ENCODE measurements around the gene HASPIN.

HASPIN gene

DNA sequence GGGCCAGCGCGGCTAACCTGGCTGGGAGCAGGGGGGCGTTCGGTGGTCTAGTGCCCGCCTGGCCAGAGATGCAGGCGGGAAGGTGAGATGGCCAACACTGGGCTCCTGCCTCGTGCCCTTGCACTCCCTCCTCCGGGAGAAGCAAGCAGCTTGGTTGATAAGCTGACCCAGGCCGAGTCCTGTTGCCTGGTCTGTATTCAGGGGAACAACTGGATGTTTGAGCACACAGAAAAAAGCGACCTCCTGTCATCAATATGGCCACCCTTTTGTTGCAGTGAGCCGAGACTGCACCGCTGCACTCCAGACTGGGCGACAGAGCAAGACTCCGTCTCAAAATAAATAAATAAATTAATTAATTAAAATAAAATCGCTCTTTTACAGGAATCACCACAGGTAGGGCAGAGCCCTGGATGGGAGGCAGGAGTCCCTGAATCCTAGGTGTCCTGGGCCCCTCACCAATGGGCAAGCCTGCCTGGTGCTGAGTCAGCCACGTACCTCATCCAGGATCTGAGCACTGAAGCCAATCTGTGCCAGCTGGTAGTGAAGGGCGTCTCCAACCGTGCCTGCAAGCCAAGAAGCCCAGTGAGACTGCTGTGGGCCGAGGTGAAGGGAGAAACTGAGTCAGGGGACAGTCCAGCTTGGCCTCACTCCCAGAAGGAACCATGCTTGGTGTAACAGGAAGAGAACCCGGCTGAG, 31.8 kb downstream of the HASPIN start:
- ChIA-PET CTCF (interaction anchor here (1.6 to 1.8 kb wide), 2 partner anchors 18 to 71 kb away, joined by 5 to 10 read pairs; no protein-coding TSS in a partner anchor), POLR2A (no interaction called here)
- no peak for DNase-seq (ENCODE audit: low read depth, low spot score)
- no peak overlapping the region for H3K4me3 ChIP-seq (ENCODE audit: low read depth, low read length)
- TF ChIP-seq, protein P1, sequence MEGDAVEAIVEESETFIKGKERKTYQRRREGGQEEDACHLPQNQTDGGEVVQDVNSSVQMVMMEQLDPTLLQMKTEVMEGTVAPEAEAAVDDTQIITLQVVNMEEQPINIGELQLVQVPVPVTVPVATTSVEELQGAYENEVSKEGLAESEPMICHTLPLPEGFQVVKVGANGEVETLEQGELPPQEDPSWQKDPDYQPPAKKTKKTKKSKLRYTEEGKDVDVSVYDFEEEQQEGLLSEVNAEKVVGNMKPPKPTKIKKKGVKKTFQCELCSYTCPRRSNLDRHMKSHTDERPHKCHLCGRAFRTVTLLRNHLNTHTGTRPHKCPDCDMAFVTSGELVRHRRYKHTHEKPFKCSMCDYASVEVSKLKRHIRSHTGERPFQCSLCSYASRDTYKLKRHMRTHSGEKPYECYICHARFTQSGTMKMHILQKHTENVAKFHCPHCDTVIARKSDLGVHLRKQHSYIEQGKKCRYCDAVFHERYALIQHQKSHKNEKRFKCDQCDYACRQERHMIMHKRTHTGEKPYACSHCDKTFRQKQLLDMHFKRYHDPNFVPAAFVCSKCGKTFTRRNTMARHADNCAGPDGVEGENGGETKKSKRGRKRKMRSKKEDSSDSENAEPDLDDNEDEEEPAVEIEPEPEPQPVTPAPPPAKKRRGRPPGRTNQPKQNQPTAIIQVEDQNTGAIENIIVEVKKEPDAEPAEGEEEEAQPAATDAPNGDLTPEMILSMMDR (IDR thresholded peaks at IDR 0.05; ENCODE audit: insufficient read depth, low read length, missing control alignments) = no peak

DNA sequence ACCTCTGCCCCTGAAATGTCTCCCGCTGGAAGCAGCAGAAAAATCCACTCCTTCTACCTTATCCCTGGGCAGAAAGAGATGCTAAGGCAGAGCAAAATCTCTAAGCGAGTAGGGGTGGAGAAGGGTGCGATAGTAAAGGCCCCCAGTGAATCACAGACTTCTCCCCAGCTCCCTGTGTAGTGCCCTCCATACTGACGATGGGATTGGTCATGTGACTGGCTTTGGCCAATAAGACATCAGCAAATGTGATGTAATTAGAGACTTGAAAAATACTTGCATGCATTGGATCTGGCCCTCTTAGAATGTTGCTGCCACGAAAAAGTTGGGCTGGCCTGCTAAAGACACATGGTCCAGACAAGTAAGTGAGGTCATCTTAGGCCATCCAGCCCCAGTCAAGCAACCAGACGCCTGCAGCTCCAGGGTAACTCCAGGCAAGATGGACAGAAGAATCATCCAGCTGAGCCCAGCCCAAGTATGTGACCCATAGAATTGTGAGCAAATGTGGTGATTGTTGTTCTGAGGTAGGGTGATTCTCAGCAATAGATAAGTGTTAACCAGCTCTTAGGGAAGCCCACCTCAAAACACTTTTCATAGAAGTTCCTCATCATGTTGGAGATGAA, 36.0 kb downstream of the HASPIN start:
- TF ChIP-seq, protein P1 (IDR thresholded peaks at IDR 0.05; ENCODE audit: insufficient read depth, low read length, missing control alignments) = no peak
- DNase-seq (ENCODE audit: low read depth, low spot score) = no peak
- ChIA-PET POLR2A (no interaction called here), CTCF (interaction anchor here (1.3 to 2.7 kb wide), 3 partner anchors 22 to 87 kb away, joined by 4 to 13 read pairs (median 10); partner anchors contain the start of gene NCBP3)
- no peak overlapping the region for H3K4me3 ChIP-seq (ENCODE audit: low read depth, low read length)

DNA sequence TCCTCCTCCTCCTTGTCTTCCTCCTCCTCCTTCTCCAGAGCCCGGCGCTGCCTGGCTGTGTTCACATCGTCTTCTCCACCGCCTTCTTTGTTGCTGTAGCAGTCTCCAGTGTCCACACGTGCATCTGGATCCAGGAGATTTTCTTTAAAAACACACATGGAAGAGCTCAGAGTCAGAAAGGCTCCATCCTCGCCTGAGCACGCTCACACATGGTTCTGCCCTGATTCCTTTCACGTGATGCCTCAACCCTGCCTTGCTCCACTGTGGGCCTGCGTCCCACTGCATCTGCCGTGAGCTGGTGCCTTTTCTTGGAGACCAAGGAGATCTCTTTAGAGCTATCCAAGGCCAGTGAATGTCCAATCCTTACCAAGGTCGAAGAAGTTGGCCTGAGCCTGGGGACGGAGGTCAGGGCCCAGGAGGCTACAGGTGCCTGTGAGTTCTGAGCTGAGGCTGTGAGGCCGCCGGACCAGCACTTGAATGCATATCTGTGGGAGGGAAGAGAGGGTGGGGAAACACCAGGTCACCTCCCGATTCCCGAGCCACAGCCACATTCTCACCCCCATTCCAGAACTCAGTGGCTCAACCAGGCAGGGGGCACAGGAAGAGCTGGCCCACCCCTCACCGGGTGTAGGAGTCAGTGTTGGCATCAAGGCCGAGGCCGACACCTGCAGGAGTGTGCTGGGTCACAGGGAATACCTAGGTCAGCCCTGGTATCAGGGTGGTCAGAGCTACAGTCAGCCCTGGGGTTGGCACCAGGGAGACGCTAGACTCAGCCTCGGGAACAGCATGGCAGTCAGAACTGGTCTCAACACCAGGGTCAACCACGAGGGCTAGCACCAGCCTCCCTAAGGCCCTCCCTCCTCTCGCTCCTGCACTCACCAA, 37.6 kb downstream of the HASPIN start:
- CTCF ChIA-PET = interaction anchor here (0.6 to 2.6 kb wide), 5 partner anchors 23 to 555 kb away, joined by 3 to 13 read pairs (median 4); partner anchors contain the start of gene NCBP3
- no peak overlapping the region for H3K4me3 ChIP-seq (ENCODE audit: low read depth, low read length)
- TF ChIP-seq, protein P1 (IDR thresholded peaks at IDR 0.05; ENCODE audit: insufficient read depth, low read length, missing control alignments) = no peak
- no peak for DNase-seq (ENCODE audit: low read depth, low spot score)
- POLR2A ChIA-PET = interaction anchor here (0.6 kb wide), 1 partner anchor 30 kb away, joined by 3 read pairs; no protein-coding TSS in a partner anchor

DNA sequence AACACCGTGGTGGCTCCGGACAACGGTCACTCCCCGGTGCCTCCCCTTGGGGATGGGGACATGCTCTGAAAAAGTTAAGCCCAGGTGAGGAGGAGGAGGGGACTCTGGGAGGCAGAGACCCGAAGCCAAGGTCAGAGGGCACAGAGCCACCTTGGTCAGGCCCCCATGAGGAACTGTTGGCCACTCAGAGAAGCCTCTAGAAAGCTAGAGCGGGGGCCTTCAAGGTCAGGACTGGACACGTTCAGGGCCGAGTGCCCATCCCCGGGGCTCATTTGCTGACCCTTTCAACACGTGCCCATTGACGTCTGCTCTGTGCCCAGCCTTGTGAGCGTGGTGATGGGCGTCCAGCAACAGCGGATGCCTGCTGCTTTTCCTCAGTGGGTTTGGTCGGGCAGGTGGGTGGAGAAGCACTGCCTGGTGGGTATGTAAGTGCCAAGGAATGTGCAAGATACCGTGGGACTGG, 38.2 kb downstream of the HASPIN start:
- CTCF ChIA-PET = interaction anchor here (0.9 to 2.6 kb wide), 2 partner anchors 24 to 84 kb away, joined by 3 to 13 read pairs; partner anchors contain the start of gene NCBP3
- DNase-seq (ENCODE audit: low read depth, low spot score) = no peak
- no peak overlapping the region for H3K4me3 ChIP-seq (ENCODE audit: low read depth, low read length)
- TF ChIP-seq, protein P1 (IDR thresholded peaks at IDR 0.05; ENCODE audit: insufficient read depth, low read length, missing control alignments) = no peak
- POLR2A ChIA-PET = no interaction called here

DNA sequence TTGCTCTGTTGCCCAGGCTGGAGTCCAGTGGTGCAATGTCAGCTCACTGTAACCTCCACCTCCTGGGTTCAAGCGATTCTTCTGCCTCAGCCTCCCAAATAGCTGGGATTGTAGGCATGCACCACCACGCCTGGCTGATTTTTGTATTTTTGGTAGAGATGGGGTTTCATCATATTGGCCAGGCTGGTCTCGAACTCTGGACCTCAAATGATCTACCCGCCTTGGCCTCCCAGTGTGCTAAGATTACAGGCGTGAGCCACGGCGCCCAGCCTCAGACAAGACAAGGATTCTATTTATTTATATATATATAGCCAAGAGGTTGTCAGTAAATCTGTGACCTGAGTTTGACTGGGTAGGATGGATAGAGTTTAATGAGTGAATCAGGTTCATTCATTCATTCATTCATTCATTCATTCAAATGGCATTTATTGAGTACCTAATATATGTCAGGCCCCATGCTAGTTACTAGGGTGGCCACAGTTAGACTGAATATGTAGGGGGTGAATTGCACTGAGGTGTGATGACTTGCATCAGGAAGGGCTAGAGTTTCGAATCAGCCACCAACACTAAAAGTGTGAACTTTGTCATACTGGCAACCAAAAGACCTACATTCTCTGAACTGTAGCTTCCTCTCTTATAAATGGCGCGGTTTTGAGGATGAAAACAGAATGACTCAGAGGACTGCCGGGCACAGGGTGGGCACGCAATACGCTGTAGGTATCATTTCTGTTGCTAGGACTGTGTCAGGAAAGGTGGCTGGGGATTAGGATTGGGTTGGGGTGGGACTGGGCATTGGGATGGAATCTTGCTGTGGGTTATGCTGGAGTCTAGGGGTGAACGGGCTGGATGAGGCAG, 39.4 kb downstream of the HASPIN start:
- H3K4me3 ChIP-seq (ENCODE audit: low read depth, low read length) = no peak overlapping the region
- TF ChIP-seq, protein P1 (IDR thresholded peaks at IDR 0.05; ENCODE audit: insufficient read depth, low read length, missing control alignments) = no peak
- no peak for DNase-seq (ENCODE audit: low read depth, low spot score)
- ChIA-PET POLR2A (no interaction called here), CTCF (interaction anchor here (1.4 to 2.6 kb wide), 2 partner anchors 10 to 25 kb away, joined by 3 to 13 read pairs; no protein-coding TSS in a partner anchor)
